Pulmonary artery endothelial cell (primary cell): Measurements from ENCODE around the gene CTXN3. TPM values are rescaled to one million over a fixed set of nuclear protein-coding genes. Genes with fewer than 3 reads are reported as not detected.

Experiments used
- DNase-seq: peaks from one replicate; pipeline ENCODE4 v3.0.0-alpha.2; 2011; ENCODE audit warnings: low read depth, low spot score
- total RNA-seq: library from RNA; depleted of rRNA; stranded (reverse); fragments of >200 nt; gene quantifications from 2 replicates; pipeline ENCODE4 v1.2.3, GENCODE V29; 2014

Gene CTXN3
- total RNA-seq, 1 donor from 2014 or later = not detected

- no peak for DNase-seq
Observed at GRCh38 chr5:127697894-127698600, 49.2 kb downstream of the CTXN3 start.

DNA sequence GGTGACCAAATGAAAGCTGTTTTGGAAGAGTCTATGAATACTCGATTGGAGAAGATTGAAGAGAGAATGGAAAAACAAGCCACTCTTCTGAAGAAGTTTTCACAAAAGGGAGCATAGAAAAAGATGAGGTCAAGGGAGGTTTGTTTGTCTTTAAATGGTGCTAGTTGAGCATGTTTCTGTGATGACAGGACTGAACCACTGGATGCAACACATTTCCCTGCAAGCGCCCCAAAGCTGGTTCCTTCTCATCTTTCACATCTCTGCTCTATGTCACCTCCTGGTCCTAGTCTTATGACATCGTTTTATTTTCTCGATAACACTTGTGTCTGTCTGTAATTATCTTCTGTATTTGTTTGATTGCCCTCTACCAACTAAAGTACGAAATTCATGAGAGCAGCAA is 50.5 kb downstream of the CTXN3 start:
- no peak for DNase-seq

DNA sequence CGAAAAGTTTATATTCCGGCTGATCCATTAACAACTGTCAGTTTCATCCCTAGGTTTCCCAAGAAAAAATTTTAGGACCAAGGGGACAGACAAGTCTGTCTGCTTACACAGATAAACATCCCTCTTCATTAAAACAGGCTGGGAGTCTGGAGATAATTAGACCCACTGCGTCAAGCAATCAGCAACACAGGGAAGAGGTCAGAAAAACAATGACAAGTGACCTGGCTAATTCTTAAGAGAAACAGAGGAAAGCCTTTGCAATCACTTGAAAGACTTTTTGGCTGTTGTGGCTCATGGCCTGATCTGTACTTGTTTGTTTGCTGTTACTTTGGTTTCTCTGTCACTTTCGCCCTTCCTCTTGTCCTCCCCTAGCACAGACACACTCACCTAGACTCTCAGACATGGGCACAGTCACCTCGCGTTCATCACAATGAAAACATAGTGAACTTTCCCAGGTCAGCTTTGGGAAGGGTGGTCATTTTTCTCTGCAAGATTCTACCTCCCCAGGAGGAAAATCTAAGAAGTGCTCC is 51.4 kb downstream of the CTXN3 start:
- DNase-seq = no peak

DNA sequence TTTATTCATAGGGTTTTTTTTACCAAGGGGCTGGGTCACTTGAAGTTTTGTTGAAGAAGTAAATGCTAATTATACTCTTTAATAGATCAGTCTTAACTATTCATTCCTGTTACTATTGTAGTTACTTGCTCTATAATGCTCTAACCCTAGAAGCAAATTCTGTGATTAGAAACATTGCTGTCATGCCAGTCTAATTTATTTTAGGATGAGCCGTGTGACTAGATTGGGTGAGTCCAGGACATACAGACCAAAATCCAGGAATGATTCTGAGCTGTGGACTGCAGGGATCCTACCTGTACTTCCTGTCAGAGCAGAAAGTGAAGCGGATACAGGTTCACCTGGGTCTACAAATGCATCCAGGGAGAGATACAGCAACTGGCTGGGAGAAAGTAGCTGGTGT is 53.6 kb downstream of the CTXN3 start:
- DNase-seq = no peak

GRCh38 chr5:127702926-127703561 is 54.2 kb downstream of the CTXN3 start, which contains the start of gene CCDC192:
TSS of gene CCDC192 (plus strand) at chr5:127703391. CDS start at chr5:127703446, 55 bp downstream.
- DNase-seq = no peak

DNA sequence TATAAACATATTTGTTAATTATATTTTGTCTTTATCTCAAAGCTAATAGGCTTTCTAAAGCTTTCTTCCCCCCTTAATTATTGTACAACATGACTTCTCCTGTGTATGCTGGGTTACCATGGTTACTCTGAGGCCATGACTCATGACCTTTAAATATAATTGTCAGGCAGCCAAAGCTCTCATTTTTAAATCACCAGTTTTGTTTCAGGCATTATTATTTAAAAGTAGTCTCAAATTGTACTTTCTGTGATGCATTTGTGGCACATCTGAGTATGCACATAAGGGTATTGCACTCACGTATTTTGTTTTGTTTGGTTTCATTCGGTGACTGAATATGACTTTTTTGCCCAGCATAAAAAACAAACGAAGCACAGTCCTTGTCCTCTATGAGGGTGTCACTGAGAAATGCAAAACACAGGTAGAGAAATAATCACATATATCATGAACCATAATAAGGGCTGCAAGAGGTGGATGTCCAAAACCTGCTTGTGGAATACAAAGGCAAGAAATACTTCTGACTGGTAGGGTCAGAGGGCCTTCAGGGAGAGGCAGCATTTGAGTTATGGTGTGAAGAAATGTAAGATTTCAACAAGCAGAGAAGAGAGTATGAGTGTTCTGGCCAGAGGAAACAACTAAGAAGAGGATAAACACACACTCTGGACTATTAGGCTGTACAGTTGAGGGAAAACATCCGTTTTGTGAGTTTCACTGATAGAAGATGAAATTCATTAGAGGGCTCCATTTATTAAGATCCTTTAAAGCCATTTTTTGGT is 56.4 kb downstream of the CTXN3 start:
- peak; percentile 26 for DNase-seq

DNA sequence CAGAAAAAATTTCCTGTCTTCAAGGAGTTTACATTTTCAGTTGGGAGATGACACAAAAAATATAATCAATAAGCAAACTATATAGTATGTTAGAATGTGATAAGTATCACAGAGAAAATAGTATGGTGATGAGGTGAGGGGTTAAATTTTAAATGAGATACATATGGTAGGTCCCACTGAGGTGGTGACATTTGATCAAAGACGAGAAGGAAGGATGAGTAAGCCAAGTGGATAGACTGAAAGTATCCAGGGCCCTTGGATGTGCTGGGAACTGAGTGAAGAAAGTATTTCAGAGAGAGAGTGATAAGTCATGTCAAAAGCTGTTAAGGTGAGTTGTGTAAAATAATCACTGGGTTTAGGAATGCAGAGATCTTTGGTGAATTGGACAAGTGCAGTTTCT is 57.8 kb downstream of the CTXN3 start:
- no peak for DNase-seq

DNA sequence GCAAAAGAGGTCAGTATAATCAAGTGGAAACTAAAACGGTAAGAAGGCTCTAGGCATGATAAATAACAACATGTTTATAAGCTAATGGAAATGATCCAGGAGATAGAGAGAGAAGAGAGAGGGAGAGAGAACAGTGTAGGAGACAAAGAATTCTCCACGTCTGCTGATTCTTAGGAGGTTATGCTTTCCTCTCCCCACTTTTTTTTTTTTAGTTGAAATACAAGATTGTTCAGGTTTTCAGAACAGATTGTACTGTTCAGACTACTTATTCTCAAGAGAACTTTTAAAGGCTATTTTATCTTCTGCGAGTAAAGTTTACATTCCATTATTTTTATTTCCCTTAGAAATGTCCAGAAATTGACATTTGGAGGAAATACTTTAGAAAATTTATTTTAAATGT is 58.3 kb downstream of the CTXN3 start:
- DNase-seq = no peak

Other genes starting within 250 kb of the CTXN3 start
- gene PRRC1, start 131.4 kb upstream of the CTXN3 start, total RNA-seq = 37.7 and 38.1 TPM in 2 replicates
- gene CCDC192, start 54.3 kb downstream of the CTXN3 start, total RNA-seq = not detected in 2 replicates